Activated CD4-positive, alpha-beta memory T cell treated with anti-CD3 and anti-CD28 coated beads for 36 hours (primary cell): Measurements from ENCODE around the gene PAX9. TPM values are rescaled to one million over a fixed set of nuclear protein-coding genes. Genes with fewer than 3 reads are reported as not detected.

ENCODE experiments used
- CTCF ChIA-PET: fragments of 350-600 bp; sonication (Branson Sonifier 250); formaldehyde crosslinking; loops from one replicate; lab custom pipeline; 2021; ENCODE audit warnings: antibody characterized with exemption, inconsistent platforms; lab: Charles Lee
- POLR2A ChIA-PET: fragments of 350-600 bp; sonication (Branson Sonifier 250); formaldehyde crosslinking; loops from one replicate; lab custom pipeline; 2021; ENCODE audit warnings: antibody characterized with exemption; lab: Charles Lee
- DNase-seq: peaks from one replicate; pipeline ENCODE4 v3.0.0-alpha.2; 2020
- H3K27ac Mint-ChIP-seq: one replicate; pipeline ENCODE4 v1.8.0; 2021; ENCODE audit warnings: mixed read lengths
- H3K27me3 Mint-ChIP-seq: one replicate; pipeline ENCODE4 v1.8.0; 2021; ENCODE audit warnings: mixed read lengths
- H3K36me3 Mint-ChIP-seq: one replicate; pipeline ENCODE4 v1.8.0; 2021; ENCODE audit warnings: mixed read lengths
- H3K4me1 Mint-ChIP-seq: one replicate; pipeline ENCODE4 v1.8.0; 2021; ENCODE audit warnings: low read depth, mixed read lengths
- H3K4me3 Mint-ChIP-seq: one replicate; pipeline ENCODE4 v1.8.0; 2021; ENCODE audit warnings: mild to moderate bottlenecking, mixed read lengths
- H3K9me3 Mint-ChIP-seq: one replicate; pipeline ENCODE4 v1.8.0; 2021; ENCODE audit warnings: mixed read lengths
- intact Hi-C: fragments of 100-400 bp; cut with micrococcal nuclease; formaldehyde crosslinking; loops from one replicate; pipeline ENCODE4 v1.15.1; 2023
- total RNA-seq, 2 experiments: library from RNA; stranded (reverse); gene quantifications; one replicate each; pipeline ENCODE4 v1.2.3, GENCODE V29; 2021

Gene PAX9
- total RNA-seq, 2 experiments from 2014 or later: not detected

DNA sequence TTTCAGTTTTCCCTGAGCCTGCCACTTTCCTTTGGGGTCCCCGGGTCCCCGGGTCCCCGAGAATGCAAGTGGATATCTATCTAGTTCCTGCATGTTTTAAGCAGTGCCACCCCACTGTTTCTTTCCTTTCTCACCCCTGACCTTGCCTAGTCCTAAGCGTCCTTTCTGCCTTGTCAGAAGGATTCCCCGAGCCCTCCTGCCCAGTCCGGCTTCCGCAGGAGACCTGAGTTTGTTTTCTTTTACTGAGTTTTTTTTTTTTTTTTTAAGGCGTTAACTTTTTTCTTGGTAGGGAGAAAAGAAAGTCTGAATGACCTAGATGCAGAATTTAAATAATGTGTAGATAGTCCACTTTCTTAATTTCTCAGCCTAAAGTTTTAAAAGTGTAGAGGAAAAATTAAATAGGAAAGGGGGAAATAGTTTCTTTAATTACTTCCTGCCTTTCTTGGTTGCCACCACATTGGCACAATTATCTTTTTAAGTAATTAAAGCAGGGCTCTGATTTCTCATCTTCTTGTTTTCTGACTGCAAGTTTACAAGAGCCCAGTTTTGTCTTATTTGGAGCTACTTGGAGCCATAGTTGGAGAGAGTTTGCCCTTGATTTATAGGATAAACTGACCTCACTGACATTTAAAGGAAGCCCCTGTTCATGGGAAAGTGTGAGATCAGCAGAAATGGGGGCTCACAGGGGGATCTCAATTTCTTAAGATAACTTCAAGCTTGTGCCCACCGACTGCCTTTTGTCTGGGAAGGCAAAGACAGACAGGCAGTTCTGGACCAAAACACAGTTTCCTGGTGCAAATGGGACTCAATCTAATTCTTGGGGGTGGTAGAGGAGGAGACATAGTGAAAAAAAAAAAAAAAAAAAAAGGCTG lies 2.9 kb downstream of the PAX9 start:
- H3K27me3 Mint-ChIP-seq: peaks cover 67% of the 10 kb centered on the region
- H3K4me3 Mint-ChIP-seq: peak overlapping the region; percentile 6
- H3K36me3 Mint-ChIP-seq: peaks cover 4% of the 10 kb centered on the region
- ChIA-PET POLR2A (no interaction called here), CTCF (no interaction called here)
- DNase-seq: no peak
- intact Hi-C loops: no loop called here
- no peak overlapping the region for H3K27ac Mint-ChIP-seq
- no peaks in the 10 kb centered on the region for H3K9me3 Mint-ChIP-seq
- peaks cover 38% of the 10 kb centered on the region for H3K4me1 Mint-ChIP-seq

DNA sequence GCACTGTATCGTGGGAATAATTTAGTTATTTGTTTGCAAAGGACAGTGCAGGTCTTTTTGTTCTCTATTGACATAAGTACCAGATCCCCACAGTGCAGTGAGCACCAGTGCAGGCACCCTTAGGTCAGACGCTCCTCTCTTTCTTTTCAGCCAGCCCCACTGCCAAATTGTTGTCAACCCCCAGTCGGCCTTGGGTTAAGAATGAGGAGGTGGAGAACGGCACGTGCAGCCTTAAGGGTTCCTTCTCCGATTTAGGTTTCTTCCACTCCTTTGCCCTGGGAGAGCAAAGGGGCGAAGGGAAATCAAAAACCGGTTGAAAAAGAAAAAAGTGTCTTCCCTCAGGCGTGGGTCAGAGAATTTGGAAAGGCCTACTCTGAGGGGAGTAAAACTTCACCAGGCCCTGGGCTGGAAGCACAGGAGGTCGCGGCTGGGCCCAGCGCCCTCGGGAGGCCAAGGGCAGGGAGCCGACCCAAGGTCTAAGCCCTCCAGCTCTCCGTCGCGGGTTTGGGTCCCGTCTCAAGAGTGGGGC lies 4.3 kb downstream of the PAX9 start:
- intact Hi-C loops: no loop called here
- H3K4me1 Mint-ChIP-seq: peaks cover 35% of the 10 kb centered on the region
- H3K9me3 Mint-ChIP-seq: no peaks in the 10 kb centered on the region
- peaks cover 58% of the 10 kb centered on the region for H3K27me3 Mint-ChIP-seq
- H3K4me3 Mint-ChIP-seq: no peak overlapping the region
- POLR2A ChIA-PET: no interaction called here
- DNase-seq: no peak
- H3K36me3 Mint-ChIP-seq: peaks cover 4% of the 10 kb centered on the region
- CTCF ChIA-PET: no interaction called here
- no peak overlapping the region for H3K27ac Mint-ChIP-seq

GRCh38 chr14:36666416-36667206 lies 5.0 kb downstream of the PAX9 start:
- no peak for DNase-seq
- peaks cover 51% of the 10 kb centered on the region for H3K27me3 Mint-ChIP-seq
- no peak overlapping the region for H3K27ac Mint-ChIP-seq
- H3K4me3 Mint-ChIP-seq: no peak overlapping the region
- intact Hi-C loops: no loop called here
- H3K36me3 Mint-ChIP-seq: peaks cover 4% of the 10 kb centered on the region
- H3K9me3 Mint-ChIP-seq: no peaks in the 10 kb centered on the region
- CTCF ChIA-PET: no interaction called here
- peaks cover 31% of the 10 kb centered on the region for H3K4me1 Mint-ChIP-seq
- POLR2A ChIA-PET: no interaction called here

- ChIA-PET POLR2A (no interaction called here), CTCF (no interaction called here)
- no peak for DNase-seq
- no peak overlapping the region for H3K4me3 Mint-ChIP-seq
- H3K36me3 Mint-ChIP-seq: peaks cover 1% of the 10 kb centered on the region
- peaks cover 42% of the 10 kb centered on the region for H3K27me3 Mint-ChIP-seq
- intact Hi-C loops: no loop called here
- H3K4me1 Mint-ChIP-seq: peaks cover 24% of the 10 kb centered on the region
- H3K27ac Mint-ChIP-seq: no peak overlapping the region
- H3K9me3 Mint-ChIP-seq: no peaks in the 10 kb centered on the region
Measured at GRCh38 chr14:36667679-36668078, 6.0 kb downstream of the PAX9 start.

- POLR2A ChIA-PET: no interaction called here
- Mint-ChIP-seq H3K4me1 (no peaks in the 10 kb centered on the region), H3K36me3 (peaks cover 1% of the 10 kb centered on the region), H3K9me3 (no peaks in the 10 kb centered on the region), H3K27me3 (peaks cover 15% of the 10 kb centered on the region), H3K4me3 (no peak overlapping the region), H3K27ac (no peak overlapping the region)
- no peak for DNase-seq
- CTCF ChIA-PET: no interaction called here
- intact Hi-C loops: no loop called here
Measured at GRCh38 chr14:36671149-36671548, 9.5 kb downstream of the PAX9 start.

DNA sequence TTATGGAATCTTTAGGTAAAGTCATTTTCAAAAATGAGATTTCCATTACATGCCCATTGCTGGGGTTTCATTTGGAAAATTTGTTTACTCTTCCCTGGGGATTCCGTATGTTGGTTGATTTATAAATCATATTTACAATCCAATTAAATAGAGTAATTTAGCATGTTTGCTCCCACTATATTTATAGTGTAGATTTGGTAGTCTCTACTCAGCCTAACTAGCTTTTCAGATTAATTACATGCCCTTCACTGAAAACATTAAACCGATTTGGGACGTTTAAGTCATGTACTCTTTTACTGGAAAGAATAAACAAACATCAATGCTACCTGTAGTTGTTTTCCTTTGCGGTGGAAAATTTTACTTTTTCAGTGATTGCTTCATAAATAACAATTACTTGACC lies 10.4 kb downstream of the PAX9 start:
- Mint-ChIP-seq H3K36me3 (peaks cover 1% of the 10 kb centered on the region), H3K27ac (no peak overlapping the region), H3K4me1 (no peaks in the 10 kb centered on the region), H3K4me3 (no peak overlapping the region), H3K9me3 (no peaks in the 10 kb centered on the region), H3K27me3 (peaks cover 15% of the 10 kb centered on the region)
- POLR2A ChIA-PET: no interaction called here
- CTCF ChIA-PET: interaction anchor here (0.6 kb wide), 1 partner anchor 561 kb away, joined by 3 read pairs; no protein-coding TSS in a partner anchor
- intact Hi-C loops: no loop called here
- DNase-seq: no peak

- Mint-ChIP-seq H3K9me3 (no peaks in the 10 kb centered on the region), H3K27ac (no peak overlapping the region)
- intact Hi-C loops: no loop called here
Measured at GRCh38 chr14:36674659-36675058, 13.0 kb downstream of the PAX9 start.

GRCh38 chr14:36675581-36675980 lies 13.9 kb downstream of the PAX9 start:
- no peaks in the 10 kb centered on the region for H3K9me3 Mint-ChIP-seq

More at GRCh38 chr14:36674659-36675058, 13.0 kb downstream of the PAX9 start:
- Mint-ChIP-seq H3K27me3 (peaks cover 16% of the 10 kb centered on the region), H3K4me3 (no peak overlapping the region), H3K36me3 (no peaks in the 10 kb centered on the region), H3K4me1 (no peaks in the 10 kb centered on the region)
- ChIA-PET POLR2A (no interaction called here), CTCF (no interaction called here)
- no peak for DNase-seq

GRCh38 chr14:36676236-36676635 lies 14.6 kb downstream of the PAX9 start:
- H3K27me3 Mint-ChIP-seq: peaks cover 14% of the 10 kb centered on the region
- H3K27ac Mint-ChIP-seq: no peak overlapping the region
- no peak for DNase-seq
- intact Hi-C loops: no loop called here
- no peaks in the 10 kb centered on the region for H3K9me3 Mint-ChIP-seq
- ChIA-PET CTCF (no interaction called here), POLR2A (no interaction called here)
- no peaks in the 10 kb centered on the region for H3K4me1 Mint-ChIP-seq
- H3K36me3 Mint-ChIP-seq: no peaks in the 10 kb centered on the region
- no peak overlapping the region for H3K4me3 Mint-ChIP-seq

More at GRCh38 chr14:36675581-36675980, 13.9 kb downstream of the PAX9 start:
- POLR2A ChIA-PET: no interaction called here
- Mint-ChIP-seq H3K4me1 (no peaks in the 10 kb centered on the region), H3K27ac (no peak overlapping the region), H3K4me3 (no peak overlapping the region), H3K27me3 (peaks cover 16% of the 10 kb centered on the region), H3K36me3 (no peaks in the 10 kb centered on the region)
- CTCF ChIA-PET: no interaction called here
- no peak for DNase-seq
- intact Hi-C loops: no loop called here

DNA sequence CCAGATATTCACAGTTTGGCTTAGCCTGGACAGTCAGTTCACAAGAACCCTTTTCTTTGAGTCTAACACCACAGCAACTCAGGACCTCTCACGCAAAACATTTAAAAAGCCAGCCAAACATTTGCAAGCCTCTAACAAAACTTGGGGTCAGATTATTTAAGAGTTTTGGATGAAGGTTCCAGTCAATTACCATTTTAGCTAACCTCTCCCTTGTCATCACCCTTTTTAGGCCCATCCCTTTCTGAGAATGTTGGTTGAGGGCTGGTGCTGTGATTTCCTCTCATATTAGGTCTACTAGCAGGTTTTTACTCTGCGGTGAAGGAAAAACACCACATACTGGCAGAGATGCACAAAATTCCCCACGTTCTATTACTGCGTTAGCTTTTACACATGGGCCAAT lies 20.7 kb downstream of the PAX9 start:
- ChIA-PET POLR2A (no interaction called here), CTCF (no interaction called here)
- Mint-ChIP-seq H3K9me3 (no peaks in the 10 kb centered on the region), H3K27me3 (peaks cover 5% of the 10 kb centered on the region), H3K4me3 (no peak overlapping the region), H3K4me1 (no peaks in the 10 kb centered on the region), H3K36me3 (no peaks in the 10 kb centered on the region), H3K27ac (no peak overlapping the region)
- no peak for DNase-seq
- intact Hi-C loops: no loop called here

DNA sequence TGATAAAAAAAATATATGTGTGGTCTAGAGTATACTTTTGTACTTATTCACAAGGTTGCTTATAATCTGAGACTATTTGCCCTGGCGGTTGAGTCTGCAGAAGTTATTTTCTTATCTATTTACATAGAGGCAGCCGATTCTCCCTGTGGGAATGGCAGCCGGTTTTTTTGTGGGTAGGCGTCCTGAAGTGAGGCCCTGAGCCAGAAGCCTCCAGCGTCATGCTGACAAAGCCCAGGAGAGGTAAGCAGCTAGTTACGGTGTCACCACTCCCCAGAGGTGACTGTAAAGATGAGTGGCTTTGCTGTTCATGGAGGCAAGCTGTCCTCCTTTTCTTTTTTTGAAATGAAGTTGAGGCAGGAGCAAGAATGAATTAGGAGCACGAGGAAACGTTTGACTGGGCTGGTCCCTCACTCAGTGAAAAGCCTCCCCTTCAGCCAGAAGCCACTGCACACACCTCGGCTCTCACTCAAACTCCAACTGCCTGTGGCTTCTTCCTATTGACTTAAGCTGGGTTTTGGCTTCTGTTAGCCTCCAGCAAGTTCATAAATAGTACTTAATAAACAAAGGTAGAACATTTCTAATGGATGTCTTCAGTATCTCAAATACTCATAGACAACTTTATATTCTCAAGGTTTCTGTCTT lies 21.5 kb downstream of the PAX9 start:
- Mint-ChIP-seq H3K27me3 (no peaks in the 10 kb centered on the region), H3K4me3 (no peak overlapping the region), H3K9me3 (no peaks in the 10 kb centered on the region), H3K27ac (no peak overlapping the region), H3K4me1 (no peaks in the 10 kb centered on the region), H3K36me3 (no peaks in the 10 kb centered on the region)
- no peak for DNase-seq
- CTCF ChIA-PET: no interaction called here
- POLR2A ChIA-PET: no interaction called here
- intact Hi-C loops: no loop called here

DNA sequence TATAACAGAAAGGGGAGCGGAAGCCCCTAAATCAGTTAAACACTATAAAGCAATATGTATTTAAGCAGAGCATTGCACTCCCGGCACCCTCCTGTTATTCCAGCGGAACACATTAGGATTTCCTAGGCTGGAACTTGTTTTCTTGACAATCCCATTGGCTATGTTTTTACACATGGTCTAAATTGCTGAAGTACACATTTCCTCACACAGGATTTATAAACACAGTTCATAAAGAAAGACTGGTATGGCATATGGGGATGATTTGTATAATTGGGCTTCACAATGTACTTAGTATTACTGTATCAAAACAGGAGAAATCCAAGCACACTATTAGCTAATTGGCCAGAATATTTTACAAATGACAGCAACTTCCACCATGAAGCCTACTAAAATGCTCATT lies 23.3 kb downstream of the PAX9 start:
- intact Hi-C loops: no loop called here
- no peak overlapping the region for H3K4me3 Mint-ChIP-seq
- no peaks in the 10 kb centered on the region for H3K36me3 Mint-ChIP-seq
- H3K27me3 Mint-ChIP-seq: peaks cover 2% of the 10 kb centered on the region
- no peaks in the 10 kb centered on the region for H3K9me3 Mint-ChIP-seq
- H3K4me1 Mint-ChIP-seq: no peaks in the 10 kb centered on the region
- no peak overlapping the region for H3K27ac Mint-ChIP-seq
- POLR2A ChIA-PET: no interaction called here
- DNase-seq: no peak
- CTCF ChIA-PET: no interaction called here
